ENCODE data around the gene ME1. TPM values are rescaled to one million over a fixed set of nuclear protein-coding genes. Genes with fewer than 3 reads are reported as not detected.

Gene ME1
- total RNA-seq, 1 experiment from 2014 or later = 17.8 TPM

DNA sequence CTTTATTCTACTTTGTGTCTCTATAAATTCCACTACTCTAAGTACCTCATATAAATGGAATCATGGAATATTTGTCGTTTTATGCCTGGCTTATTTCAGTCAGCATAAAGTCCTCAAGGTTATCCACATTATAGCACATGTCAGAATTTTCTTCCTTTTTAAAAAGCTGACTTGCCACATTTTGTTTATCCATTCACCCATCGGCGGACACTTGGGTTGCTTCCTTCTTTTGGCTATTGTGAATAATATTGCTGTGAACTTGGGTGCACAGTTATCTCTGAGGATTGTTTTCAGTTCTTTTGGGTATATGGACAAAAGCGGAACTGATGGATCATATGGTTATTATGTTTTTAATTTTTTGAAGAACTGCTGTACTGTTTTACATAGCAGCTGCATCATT is 39.1 kb upstream of the ME1 start:
- Mint-ChIP-seq H3K36me3 (ENCODE audit: insufficient read depth, unreplicated experiment) (no peaks in the 10 kb centered on the region), H3K27ac (ENCODE audit: low read depth, unreplicated experiment) (no peak overlapping the region), H3K4me1 (ENCODE audit: insufficient read depth, unreplicated experiment) (peaks cover 2% of the 10 kb centered on the region), H3K9me3 (ENCODE audit: unreplicated experiment) (no peaks in the 10 kb centered on the region), H3K27me3 (ENCODE audit: insufficient read depth, unreplicated experiment) (no peaks in the 10 kb centered on the region), H3K4me3 (ENCODE audit: unreplicated experiment) (no peak overlapping the region)
- CTCF ChIA-PET = interaction anchor here (1.9 kb wide), 1 partner anchor 52 kb away, joined by 4 read pairs; no protein-coding TSS in a partner anchor
- intact Hi-C loops (cut with micrococcal nuclease) = no loop called here
- no TSS peak for BruUV-seq (replicated peaks)
- TF ChIP-seq, protein P1, sequence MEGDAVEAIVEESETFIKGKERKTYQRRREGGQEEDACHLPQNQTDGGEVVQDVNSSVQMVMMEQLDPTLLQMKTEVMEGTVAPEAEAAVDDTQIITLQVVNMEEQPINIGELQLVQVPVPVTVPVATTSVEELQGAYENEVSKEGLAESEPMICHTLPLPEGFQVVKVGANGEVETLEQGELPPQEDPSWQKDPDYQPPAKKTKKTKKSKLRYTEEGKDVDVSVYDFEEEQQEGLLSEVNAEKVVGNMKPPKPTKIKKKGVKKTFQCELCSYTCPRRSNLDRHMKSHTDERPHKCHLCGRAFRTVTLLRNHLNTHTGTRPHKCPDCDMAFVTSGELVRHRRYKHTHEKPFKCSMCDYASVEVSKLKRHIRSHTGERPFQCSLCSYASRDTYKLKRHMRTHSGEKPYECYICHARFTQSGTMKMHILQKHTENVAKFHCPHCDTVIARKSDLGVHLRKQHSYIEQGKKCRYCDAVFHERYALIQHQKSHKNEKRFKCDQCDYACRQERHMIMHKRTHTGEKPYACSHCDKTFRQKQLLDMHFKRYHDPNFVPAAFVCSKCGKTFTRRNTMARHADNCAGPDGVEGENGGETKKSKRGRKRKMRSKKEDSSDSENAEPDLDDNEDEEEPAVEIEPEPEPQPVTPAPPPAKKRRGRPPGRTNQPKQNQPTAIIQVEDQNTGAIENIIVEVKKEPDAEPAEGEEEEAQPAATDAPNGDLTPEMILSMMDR (IDR thresholded peaks at IDR 0.05; ENCODE audit: unreplicated experiment) = no peak
- POLR2A ChIA-PET = interaction anchor here (1.3 kb wide), 1 partner anchor 16 kb away, joined by 3 read pairs; no protein-coding TSS in a partner anchor
- DNase-seq (ENCODE audit: unreplicated experiment) = no peak

DNA sequence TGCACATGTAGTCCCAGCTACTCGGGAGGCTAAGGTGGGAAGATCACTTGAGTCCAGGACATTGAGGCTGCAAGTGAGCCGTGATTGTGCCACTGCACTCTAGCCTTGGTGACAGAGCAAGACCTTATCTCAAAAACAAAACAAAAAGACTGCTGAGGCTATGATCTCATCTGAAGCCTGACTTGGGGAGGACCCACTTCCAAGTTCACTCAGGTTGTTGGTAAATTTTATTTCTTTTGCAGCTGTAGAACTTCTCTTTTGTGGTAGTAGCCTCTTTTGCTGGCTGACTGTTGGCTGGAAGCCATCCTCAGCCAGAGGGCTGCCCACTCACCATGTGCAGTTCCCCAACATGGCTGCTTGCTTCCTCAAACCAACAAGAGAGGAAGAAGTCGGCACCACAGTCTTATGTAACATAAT is 36.8 kb upstream of the ME1 start:
- Mint-ChIP-seq H3K27ac (ENCODE audit: low read depth, unreplicated experiment) (no peak overlapping the region), H3K9me3 (ENCODE audit: unreplicated experiment) (no peaks in the 10 kb centered on the region), H3K27me3 (ENCODE audit: insufficient read depth, unreplicated experiment) (no peaks in the 10 kb centered on the region), H3K4me3 (ENCODE audit: unreplicated experiment) (no peak overlapping the region), H3K4me1 (ENCODE audit: insufficient read depth, unreplicated experiment) (peaks cover 17% of the 10 kb centered on the region), H3K36me3 (ENCODE audit: insufficient read depth, unreplicated experiment) (no peaks in the 10 kb centered on the region)
- intact Hi-C loops (cut with micrococcal nuclease) = loop anchor here (5.0 kb wide), 1 partner anchor 35 kb away; the partner anchor contains the start of gene ME1
- no TSS peak for BruUV-seq (replicated peaks)
- POLR2A ChIA-PET = no interaction called here
- CTCF ChIA-PET = interaction anchor here (1.2 to 3.6 kb wide), 2 partner anchors 44 to 400 kb away, joined by 3 to 13 read pairs; partner anchors contain the start of genes DOP1A and PRSS35
- TF ChIP-seq, protein P1 (IDR thresholded peaks at IDR 0.05; ENCODE audit: unreplicated experiment) = no peak
- no peak for DNase-seq (ENCODE audit: unreplicated experiment)

DNA sequence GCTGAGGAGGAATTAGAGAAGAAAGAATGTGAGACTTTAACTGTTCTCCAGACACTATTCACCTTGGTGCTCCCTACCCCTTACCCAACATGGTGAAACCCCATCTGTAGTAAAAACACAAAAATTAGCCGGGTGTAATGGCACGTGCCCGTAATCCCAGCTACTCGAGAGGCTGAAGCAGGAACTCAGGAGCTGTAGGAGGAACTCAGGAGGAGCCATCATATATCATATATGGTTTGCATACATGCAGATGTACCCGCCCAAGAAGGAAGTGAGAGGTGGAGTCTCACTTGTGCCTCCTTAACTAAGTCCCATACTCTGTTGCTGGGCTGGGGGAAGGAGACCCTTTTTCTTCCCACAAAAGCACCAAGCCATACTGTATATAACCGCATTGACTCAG is 35.5 kb upstream of the ME1 start:
- POLR2A ChIA-PET = no interaction called here
- Mint-ChIP-seq H3K4me1 (ENCODE audit: insufficient read depth, unreplicated experiment) (peaks cover 17% of the 10 kb centered on the region), H3K36me3 (ENCODE audit: insufficient read depth, unreplicated experiment) (no peaks in the 10 kb centered on the region), H3K4me3 (ENCODE audit: unreplicated experiment) (no peak overlapping the region), H3K27ac (ENCODE audit: low read depth, unreplicated experiment) (no peak overlapping the region), H3K9me3 (ENCODE audit: unreplicated experiment) (no peaks in the 10 kb centered on the region), H3K27me3 (ENCODE audit: insufficient read depth, unreplicated experiment) (no peaks in the 10 kb centered on the region)
- no TSS peak for BruUV-seq (replicated peaks)
- TF ChIP-seq, protein P1 (IDR thresholded peaks at IDR 0.05; ENCODE audit: unreplicated experiment) = no peak
- DNase-seq (ENCODE audit: unreplicated experiment) = no peak
- CTCF ChIA-PET = interaction anchor here (0.6 to 3.6 kb wide), 3 partner anchors 45 to 358 kb away, joined by 3 to 13 read pairs (median 3); partner anchors contain the start of gene PRSS35
- intact Hi-C loops (cut with micrococcal nuclease) = loop anchor here (5.0 kb wide), 1 partner anchor 34 kb away; the partner anchor contains the start of gene ME1

DNA sequence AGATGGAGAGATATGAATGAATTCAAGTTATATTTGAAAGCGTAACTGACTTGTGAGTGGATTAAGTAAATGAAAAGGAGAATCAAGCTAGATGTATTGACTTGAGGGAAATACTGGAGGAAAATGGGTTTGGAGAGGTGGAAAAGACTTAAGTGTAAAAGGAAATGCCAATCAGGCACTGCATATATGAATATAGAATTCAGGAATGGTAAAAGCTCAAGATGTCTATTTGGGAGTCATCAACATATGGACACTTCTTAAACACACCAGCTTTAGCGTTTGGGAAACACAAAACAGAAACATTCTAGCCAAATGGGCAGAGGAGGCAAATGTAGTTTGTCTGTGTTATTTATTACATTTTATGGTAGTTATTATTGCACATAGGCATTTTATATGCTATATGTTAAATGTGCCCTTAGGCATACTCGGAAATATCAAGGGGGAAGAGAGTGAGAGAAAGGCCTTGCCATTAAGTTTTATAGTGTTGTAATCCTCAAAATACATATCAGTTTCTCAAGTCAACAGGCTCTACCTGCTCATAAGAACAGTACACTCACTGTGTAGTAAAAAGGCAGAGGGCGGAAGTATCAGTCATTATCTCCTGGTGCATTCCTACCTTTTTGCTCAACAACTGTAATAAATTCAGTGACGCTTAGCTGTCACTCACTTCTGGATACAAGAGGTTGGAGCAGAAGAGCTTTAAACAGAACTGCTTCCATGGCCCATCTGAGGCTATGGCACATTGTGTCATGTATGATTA is 33.7 kb upstream of the ME1 start:
- peaks cover 17% of the 10 kb centered on the region for H3K4me1 Mint-ChIP-seq (ENCODE audit: insufficient read depth, unreplicated experiment)
- H3K36me3 Mint-ChIP-seq (ENCODE audit: insufficient read depth, unreplicated experiment) = no peaks in the 10 kb centered on the region
- DNase-seq (ENCODE audit: unreplicated experiment) = peak; percentile 52
- CTCF ChIA-PET = interaction anchor here (0.5 to 3.4 kb wide), 4 partner anchors 21 to 246 kb away, joined by 3 to 19 read pairs (median 4); partner anchors contain the start of gene PRSS35
- no peaks in the 10 kb centered on the region for H3K9me3 Mint-ChIP-seq (ENCODE audit: unreplicated experiment)
- H3K4me3 Mint-ChIP-seq (ENCODE audit: unreplicated experiment) = no peak overlapping the region
- no peaks in the 10 kb centered on the region for H3K27me3 Mint-ChIP-seq (ENCODE audit: insufficient read depth, unreplicated experiment)
- TF ChIP-seq, protein P1 (IDR thresholded peaks at IDR 0.05; ENCODE audit: unreplicated experiment) = no peak
- intact Hi-C loops (cut with micrococcal nuclease) = loop anchor here (5.0 kb wide), 1 partner anchor 32 kb away; the partner anchor contains the start of gene ME1
- BruUV-seq (replicated peaks) = no TSS peak
- peak overlapping the region; percentile 4 for H3K27ac Mint-ChIP-seq (ENCODE audit: low read depth, unreplicated experiment)
- POLR2A ChIA-PET = interaction anchor here (0.7 to 1.8 kb wide), 7 partner anchors 9 to 37 kb away, joined by 3 to 12 read pairs (median 4); partner anchors contain the start of gene ME1
